ENCODE measurements around the gene GTPBP1.

Gene GTPBP1

GRCh38 chr22:38761202-38762162 lies 55.7 kb downstream of the GTPBP1 start:
- DNase-seq: no peak

GRCh38 chr22:38762551-38762983 lies 56.8 kb downstream of the GTPBP1 start:
- DNase-seq: no peak

- peak; percentile 94 for DNase-seq
Measured at GRCh38 chr22:38766076-38766777, 60.5 kb downstream of the GTPBP1 start.

DNA sequence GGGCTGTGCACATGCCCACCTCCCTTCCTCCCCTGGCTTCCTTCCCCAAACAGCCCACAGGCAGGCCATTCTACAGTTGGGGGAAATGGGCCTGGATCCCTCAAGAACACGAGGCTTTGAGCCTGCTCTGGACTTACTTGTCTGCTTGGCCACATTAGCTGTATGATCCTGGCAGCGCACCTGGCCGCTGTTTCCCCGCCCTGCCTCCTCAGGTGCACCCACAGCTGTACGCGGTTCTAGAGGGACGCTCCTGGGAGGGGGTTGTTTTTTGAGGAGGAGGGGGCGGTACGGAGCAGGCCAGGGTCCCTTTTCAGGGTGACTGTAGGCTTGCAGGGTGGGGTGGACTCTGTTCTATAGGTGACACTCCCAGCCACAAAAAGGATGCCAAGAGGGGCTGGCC lies 61.6 kb downstream of the GTPBP1 start:
- DNase-seq: no peak

DNA sequence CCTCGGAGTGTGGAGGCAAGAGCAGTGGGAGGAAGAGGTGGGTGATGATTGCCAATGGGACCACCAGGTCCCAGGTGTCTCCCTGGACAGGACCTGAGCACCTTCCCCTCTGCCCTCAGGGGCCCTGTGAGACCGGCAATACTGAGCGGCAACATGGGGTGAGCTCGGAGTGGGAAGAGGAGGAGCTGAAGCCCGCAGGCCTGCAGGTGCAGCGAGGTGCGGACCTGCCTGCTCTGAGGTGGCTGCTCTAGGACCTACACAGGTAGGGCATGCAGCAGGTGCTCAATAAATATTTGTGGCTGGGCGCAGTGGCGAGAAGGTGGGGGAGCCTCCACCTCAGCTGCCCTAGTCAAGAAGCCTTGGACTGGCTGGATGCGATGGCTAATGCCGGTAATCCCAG lies 62.3 kb downstream of the GTPBP1 start:
- no peak for DNase-seq

- no peak for DNase-seq
Measured at GRCh38 chr22:38770257-38770949, 64.7 kb downstream of the GTPBP1 start.

GRCh38 chr22:38772623-38772873 lies 66.8 kb downstream of the GTPBP1 start:
- DNase-seq: no peak

- no peak for DNase-seq
Measured at GRCh38 chr22:38773363-38773946, 67.7 kb downstream of the GTPBP1 start.

GRCh38 chr22:38774496-38775166 lies 68.9 kb downstream of the GTPBP1 start:
- DNase-seq: no peak

DNA sequence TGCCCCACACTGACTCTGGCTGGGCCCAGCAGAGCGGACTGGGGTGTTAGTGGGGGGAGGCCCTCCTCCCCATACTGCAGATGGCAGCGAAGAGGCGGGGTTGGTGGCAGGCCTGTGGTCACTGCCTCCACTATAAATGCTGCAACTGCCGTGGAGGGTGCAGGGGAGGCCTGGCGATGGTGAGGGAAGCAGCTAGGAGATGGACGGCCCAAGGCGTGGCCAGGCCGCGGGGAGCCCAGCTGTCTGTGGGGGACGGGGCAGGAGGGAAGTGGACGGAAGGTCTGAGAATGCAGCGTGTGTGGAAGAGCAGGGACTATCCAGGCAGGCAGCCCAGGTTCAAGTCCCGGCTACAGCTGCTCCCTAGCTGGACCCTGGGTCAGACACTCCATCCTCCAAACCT lies 69.9 kb downstream of the GTPBP1 start:
- no peak for DNase-seq

- no peak for DNase-seq
Measured at GRCh38 chr22:38776086-38776485, 70.3 kb downstream of the GTPBP1 start.

DNA sequence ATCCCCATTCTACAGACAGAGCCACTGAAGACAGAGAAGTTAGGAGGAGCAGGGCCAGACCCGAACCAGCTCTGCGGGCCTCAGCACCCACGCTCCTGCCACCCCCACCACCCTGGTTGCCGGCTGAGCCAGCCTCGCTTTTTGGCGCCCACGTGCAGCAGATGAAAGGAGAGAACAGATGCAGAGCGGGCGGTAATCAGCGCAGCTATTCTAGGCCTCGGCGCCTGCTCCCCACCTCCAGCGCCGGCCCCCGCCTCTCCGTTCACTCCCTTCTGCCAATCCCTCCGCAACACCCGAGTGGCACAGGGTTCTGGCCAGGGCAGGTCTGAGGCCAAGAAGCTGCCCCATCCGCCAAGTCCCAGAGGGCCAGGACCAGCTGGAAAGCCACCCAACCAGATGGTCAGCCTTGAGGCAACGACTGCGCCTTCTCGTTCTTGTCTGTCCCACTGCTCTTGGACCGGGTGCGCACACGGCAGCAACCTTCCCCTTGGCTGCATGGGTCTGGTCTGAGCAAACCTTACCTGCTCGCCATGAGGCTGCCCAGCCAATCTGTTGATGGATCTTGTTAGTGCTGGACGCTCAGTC lies 71.4 kb downstream of the GTPBP1 start:
- DNase-seq: peak; percentile 45

GRCh38 chr22:38781033-38781432 lies 75.3 kb downstream of the GTPBP1 start:
- peak; percentile 41 for DNase-seq

- DNase-seq: no peak
Measured at GRCh38 chr22:38782402-38783094, 76.8 kb downstream of the GTPBP1 start.

Data from islet precursor cell (in vitro differentiated cells).